ENCODE data around the gene SRCIN1. TPM values are rescaled to one million over a fixed set of nuclear protein-coding genes. Genes with fewer than 3 reads are reported as not detected.
"Not testable (repeated sequence)": the region's sequence is repeated elsewhere in the genome, so short reads cannot be mapped to it uniquely, and the experiment has no call there.

SRCIN1 gene
- total RNA-seq, 2 donors from 2014 or later, result 0.52 to 1.1 TPM

- Histone ChIP-seq H3K9me3 (no peaks in the 10 kb centered on the region), H3K4me1 (no peaks in the 10 kb centered on the region), H3K36me3 (no peaks in the 10 kb centered on the region), H3K4me3 (no peak overlapping the region), H3K27me3 (no peaks in the 10 kb centered on the region), H3K27ac (no peak overlapping the region)
- no peak for TF ChIP-seq CTCF (IDR thresholded peaks at IDR 0.05)
- DNase-seq (ENCODE audit: low spot score), result no peak
Measured at GRCh38 chr17:38533241-38533640, 72.5 kb downstream of the SRCIN1 start.

- no peaks in the 10 kb centered on the region for H3K4me1 ChIP-seq
- H3K36me3 ChIP-seq, result no peaks in the 10 kb centered on the region
- no peak for TF ChIP-seq CTCF (IDR thresholded peaks at IDR 0.05)
- H3K9me3 ChIP-seq, result no peaks in the 10 kb centered on the region
- no peak overlapping the region for H3K4me3 ChIP-seq
- DNase-seq (ENCODE audit: low spot score), result no peak
- no peaks in the 10 kb centered on the region for H3K27me3 ChIP-seq
- no peak overlapping the region for H3K27ac ChIP-seq
Measured at GRCh38 chr17:38532451-38532850, 73.3 kb downstream of the SRCIN1 start.

GRCh38 chr17:38531761-38532160 lies 74.0 kb downstream of the SRCIN1 start:
- not testable (repeated sequence) for DNase-seq (ENCODE audit: low spot score); H3K27me3 ChIP-seq; H3K27ac ChIP-seq; H3K4me1 ChIP-seq; H3K36me3 ChIP-seq; H3K9me3 ChIP-seq; H3K4me3 ChIP-seq

- not testable (repeated sequence) for DNase-seq (ENCODE audit: low spot score); H3K27me3 ChIP-seq; H3K4me1 ChIP-seq
Measured at GRCh38 chr17:38530856-38531255, 74.9 kb downstream of the SRCIN1 start.

GRCh38 chr17:38528141-38528540 lies 77.6 kb downstream of the SRCIN1 start:
- H3K27me3 ChIP-seq, result not testable (repeated sequence)

More at GRCh38 chr17:38530856-38531255, 74.9 kb downstream of the SRCIN1 start:
- not testable (repeated sequence) for H3K4me3 ChIP-seq, H3K9me3 ChIP-seq, H3K27ac ChIP-seq, H3K36me3 ChIP-seq

GRCh38 chr17:38526526-38526925 lies 79.2 kb downstream of the SRCIN1 start:
- H3K4me3 ChIP-seq; H3K4me1 ChIP-seq; H3K27me3 ChIP-seq; H3K9me3 ChIP-seq; H3K27ac ChIP-seq; DNase-seq (ENCODE audit: low spot score); H3K36me3 ChIP-seq: not testable (repeated sequence)

More at GRCh38 chr17:38528141-38528540, 77.6 kb downstream of the SRCIN1 start:
- H3K27ac ChIP-seq; H3K4me1 ChIP-seq; H3K4me3 ChIP-seq; DNase-seq (ENCODE audit: low spot score); H3K9me3 ChIP-seq; H3K36me3 ChIP-seq: not testable (repeated sequence)

GRCh38 chr17:38512473-38513058 lies 93.2 kb downstream of the SRCIN1 start:
- H3K27ac ChIP-seq, result no peak overlapping the region
- peaks cover 0 to 30% of the 10 kb centered on the region in 2 donors for H3K4me1 ChIP-seq
- peaks cover 7% of the 10 kb centered on the region for H3K36me3 ChIP-seq
- H3K4me3 ChIP-seq, result no peak overlapping the region
- no peaks in the 10 kb centered on the region for H3K9me3 ChIP-seq
- DNase-seq (ENCODE audit: low spot score), result no peak
- no peak for TF ChIP-seq CTCF (IDR thresholded peaks at IDR 0.05)
- no peaks in the 10 kb centered on the region for H3K27me3 ChIP-seq

Data from right atrium auricular region (tissue), 2 donors.